ENCODE data around the gene CERS6. TPM values are rescaled to one million over a fixed set of nuclear protein-coding genes. Genes with fewer than 3 reads are reported as not detected.

Gene CERS6
- total RNA-seq, 2 donors from 2014 or later: 11.0 to 15.0 TPM

- Mint-ChIP-seq H3K36me3 (no peaks in the 10 kb centered on the region), H3K9me3 (no peaks in the 10 kb centered on the region), H3K27ac (no peak overlapping the region)
- no peak for DNase-seq (ENCODE audit: low spot score in 2 of 2)
- no peak for ATAC-seq
Measured at GRCh38 chr2:168705534-168706470, 249.7 kb downstream of the CERS6 start.

- no peaks in the 10 kb centered on the region for H3K9me3 Mint-ChIP-seq
- ATAC-seq (no peak), DNase-seq (ENCODE audit: low spot score in 2 of 2) (no peak)
- no peaks in the 10 kb centered on the region for H3K36me3 Mint-ChIP-seq
- H3K27ac Mint-ChIP-seq: no peak overlapping the region
Measured at GRCh38 chr2:168706806-168707205, 250.7 kb downstream of the CERS6 start.

GRCh38 chr2:168708080-168708479 is 252.0 kb downstream of the CERS6 start:
- no peak for DNase-seq (ENCODE audit: low spot score in 2 of 2)
- Mint-ChIP-seq H3K9me3 (no peaks in the 10 kb centered on the region), H3K36me3 (no peaks in the 10 kb centered on the region), H3K27ac (no peak overlapping the region)
- ATAC-seq: no peak

GRCh38 chr2:168710754-168711467 is 254.8 kb downstream of the CERS6 start:
- no peak overlapping the region for H3K27ac Mint-ChIP-seq
- DNase-seq (ENCODE audit: low spot score in 2 of 2) (no peak), ATAC-seq (no peak)
- no peaks in the 10 kb centered on the region for H3K9me3 Mint-ChIP-seq
- H3K36me3 Mint-ChIP-seq: peaks cover 0 to 4% of the 10 kb centered on the region in 2 donors

GRCh38 chr2:168712053-168712452 is 256.0 kb downstream of the CERS6 start:
- DNase-seq (ENCODE audit: low spot score in 2 of 2) (no peak), ATAC-seq (no peak)
- Mint-ChIP-seq H3K27ac (no peak overlapping the region), H3K9me3 (no peaks in the 10 kb centered on the region), H3K36me3 (peaks cover 2 to 4% of the 10 kb centered on the region in 2 donors)

- Mint-ChIP-seq H3K27ac (no peak overlapping the region), H3K36me3 (peaks cover 5 to 11% of the 10 kb centered on the region in 2 donors), H3K9me3 (no peaks in the 10 kb centered on the region)
- DNase-seq (ENCODE audit: low spot score in 2 of 2) (no peak), ATAC-seq (no peak)
Measured at GRCh38 chr2:168713325-168713724, 257.3 kb downstream of the CERS6 start.

GRCh38 chr2:168715849-168716248 is 259.8 kb downstream of the CERS6 start:
- H3K9me3 Mint-ChIP-seq: no peaks in the 10 kb centered on the region
- ATAC-seq (no peak), DNase-seq (ENCODE audit: low spot score in 2 of 2) (no peak)
- peaks cover 11 to 12% of the 10 kb centered on the region in 2 donors for H3K36me3 Mint-ChIP-seq
- no peak overlapping the region for H3K27ac Mint-ChIP-seq

GRCh38 chr2:168716839-168717238 is 260.8 kb downstream of the CERS6 start:
- DNase-seq (ENCODE audit: low spot score in 2 of 2) (no peak), ATAC-seq (no peak)
- H3K9me3 Mint-ChIP-seq: no peaks in the 10 kb centered on the region
- H3K27ac Mint-ChIP-seq: no peak overlapping the region
- peaks cover 11 to 12% of the 10 kb centered on the region in 2 donors for H3K36me3 Mint-ChIP-seq

GRCh38 chr2:168717790-168718502 is 261.9 kb downstream of the CERS6 start:
- DNase-seq (ENCODE audit: low spot score in 2 of 2) (no peak), ATAC-seq (peak; percentile 93 to 96)
- H3K27ac Mint-ChIP-seq: no peak overlapping the region

GRCh38 chr2:168718622-168719021 is 262.6 kb downstream of the CERS6 start:
- H3K36me3 Mint-ChIP-seq: peaks cover 20 to 25% of the 10 kb centered on the region in 2 donors
- H3K9me3 Mint-ChIP-seq: no peaks in the 10 kb centered on the region
- ATAC-seq (no peak), DNase-seq (ENCODE audit: low spot score in 2 of 2) (no peak)
- no peak overlapping the region for H3K27ac Mint-ChIP-seq

More at GRCh38 chr2:168717790-168718502, 261.9 kb downstream of the CERS6 start:
- peaks cover 13 to 20% of the 10 kb centered on the region in 2 donors for H3K36me3 Mint-ChIP-seq
- H3K9me3 Mint-ChIP-seq: no peaks in the 10 kb centered on the region

- no peaks in the 10 kb centered on the region for H3K9me3 Mint-ChIP-seq
- no peak for ATAC-seq
- H3K36me3 Mint-ChIP-seq: peaks cover 26 to 31% of the 10 kb centered on the region in 2 donors
- no peak overlapping the region for H3K27ac Mint-ChIP-seq
- DNase-seq (ENCODE audit: low spot score in 2 of 2): no peak
Measured at GRCh38 chr2:168719446-168719845, 263.4 kb downstream of the CERS6 start.

- ATAC-seq (no peak), DNase-seq (ENCODE audit: low spot score in 2 of 2) (no peak)
- H3K9me3 Mint-ChIP-seq: no peaks in the 10 kb centered on the region
- peaks cover 18 to 27% of the 10 kb centered on the region in 2 donors for H3K36me3 Mint-ChIP-seq
- no peak overlapping the region for H3K27ac Mint-ChIP-seq
Measured at GRCh38 chr2:168722592-168722991, 266.5 kb downstream of the CERS6 start.

- Mint-ChIP-seq H3K27ac (peak overlapping the region in 1 of 2 donors; percentile 56), H3K9me3 (no peaks in the 10 kb centered on the region), H3K36me3 (peaks cover 15 to 25% of the 10 kb centered on the region in 2 donors)
- ATAC-seq (peak in 1 of 2 donors; percentile 77), DNase-seq (ENCODE audit: low spot score in 2 of 2) (no peak)
Measured at GRCh38 chr2:168723275-168723899, 267.3 kb downstream of the CERS6 start.

- no peaks in the 10 kb centered on the region for H3K9me3 Mint-ChIP-seq
Measured at GRCh38 chr2:168726375-168726774, 270.3 kb downstream of the CERS6 start.

GRCh38 chr2:168727904-168728470 is 271.9 kb downstream of the CERS6 start:
- Mint-ChIP-seq H3K36me3 (peaks cover 11 to 12% of the 10 kb centered on the region in 2 donors), H3K9me3 (no peaks in the 10 kb centered on the region), H3K27ac (no peak overlapping the region)
- ATAC-seq (no peak), DNase-seq (ENCODE audit: low spot score in 2 of 2) (no peak)

More at GRCh38 chr2:168726375-168726774, 270.3 kb downstream of the CERS6 start:
- Mint-ChIP-seq H3K27ac (no peak overlapping the region), H3K36me3 (peaks cover 15 to 19% of the 10 kb centered on the region in 2 donors)
- DNase-seq (ENCODE audit: low spot score in 2 of 2) (no peak), ATAC-seq (no peak)

- no peak for DNase-seq (ENCODE audit: low spot score in 2 of 2)
- Mint-ChIP-seq H3K9me3 (no peaks in the 10 kb centered on the region), H3K36me3 (no peaks in the 10 kb centered on the region), H3K27ac (no peak overlapping the region)
- no peak for ATAC-seq
Measured at GRCh38 chr2:168729455-168729854, 273.4 kb downstream of the CERS6 start.

Data from activated naive CD4-positive, alpha-beta T cell treated with anti-CD3 and anti-CD28 coated beads, Interleukin-2, amount 50 U/mL, for 72 hours (primary cell).